MM.1S (cell line): ENCODE data around the gene OR52J3.
"Not testable (repeated sequence)": the region's sequence is repeated elsewhere in the genome, so short reads cannot be mapped to it uniquely, and the experiment has no call there.

Source experiments
- EZH2 ChIP-seq: fragments of 300-600 bp; sonication (generic); optimal IDR thresholded peaks from 2 replicates; pipeline ENCODE3; 2017; ENCODE audit warnings: low read depth, mild to moderate bottlenecking, antibody characterized with exemption, low read length, mixed read lengths
- EZH2phosphoT487 ChIP-seq: fragments of 300-600 bp; sonication (generic); IDR thresholded peaks from 2 replicates; pipeline ENCODE4 v1.6.1; 2018; ENCODE audit warnings: antibody characterized with exemption, low read length
- TF ChIP-seq, protein P1 (sequence below): fragments of 300-600 bp; sonication (generic); IDR thresholded peaks from 2 replicates; pipeline ENCODE4 v1.5.1; 2016; ENCODE audit warnings: antibody characterized with exemption, low read length, mixed read lengths

DNA sequence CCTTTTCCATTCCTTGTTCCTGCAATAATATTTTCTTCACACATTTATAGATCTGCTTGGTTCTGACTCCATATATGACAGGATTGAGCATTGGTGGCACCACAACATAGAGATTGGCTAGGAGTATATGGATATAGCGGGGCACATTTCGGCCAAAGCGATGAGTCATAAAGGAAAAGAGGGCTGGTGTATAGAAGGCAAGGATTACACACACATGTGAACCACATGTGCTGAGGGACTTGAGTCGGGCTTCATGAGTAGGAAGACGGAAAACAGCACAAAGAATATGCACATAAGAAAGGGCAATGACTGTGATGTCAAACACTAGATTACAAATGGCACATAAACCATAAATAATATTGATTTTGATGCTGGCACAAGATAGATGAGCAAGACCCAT is 12.4 kb downstream of the OR52J3 start:
- TF ChIP-seq, protein P1, sequence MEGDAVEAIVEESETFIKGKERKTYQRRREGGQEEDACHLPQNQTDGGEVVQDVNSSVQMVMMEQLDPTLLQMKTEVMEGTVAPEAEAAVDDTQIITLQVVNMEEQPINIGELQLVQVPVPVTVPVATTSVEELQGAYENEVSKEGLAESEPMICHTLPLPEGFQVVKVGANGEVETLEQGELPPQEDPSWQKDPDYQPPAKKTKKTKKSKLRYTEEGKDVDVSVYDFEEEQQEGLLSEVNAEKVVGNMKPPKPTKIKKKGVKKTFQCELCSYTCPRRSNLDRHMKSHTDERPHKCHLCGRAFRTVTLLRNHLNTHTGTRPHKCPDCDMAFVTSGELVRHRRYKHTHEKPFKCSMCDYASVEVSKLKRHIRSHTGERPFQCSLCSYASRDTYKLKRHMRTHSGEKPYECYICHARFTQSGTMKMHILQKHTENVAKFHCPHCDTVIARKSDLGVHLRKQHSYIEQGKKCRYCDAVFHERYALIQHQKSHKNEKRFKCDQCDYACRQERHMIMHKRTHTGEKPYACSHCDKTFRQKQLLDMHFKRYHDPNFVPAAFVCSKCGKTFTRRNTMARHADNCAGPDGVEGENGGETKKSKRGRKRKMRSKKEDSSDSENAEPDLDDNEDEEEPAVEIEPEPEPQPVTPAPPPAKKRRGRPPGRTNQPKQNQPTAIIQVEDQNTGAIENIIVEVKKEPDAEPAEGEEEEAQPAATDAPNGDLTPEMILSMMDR, result not testable (repeated sequence)
- not testable (repeated sequence) for TF ChIP-seq EZH2, EZH2phosphoT487
